GM10266 (cell line): ENCODE results near the gene IGF2BP3.

Experiments
- DNase-seq: peaks from one replicate; pipeline ENCODE4 v3.0.0; 2012; ENCODE audit errors: extremely low spot score
- CTCF ChIP-seq: IDR thresholded peaks from 2 replicates; pipeline ENCODE4 v1.5.1; 2012; ENCODE audit warnings: mild to moderate bottlenecking, low read depth; ENCODE audit not compliant: control insufficient read depth, insufficient read depth; ENCODE audit errors: missing control alignments

Gene IGF2BP3

DNA sequence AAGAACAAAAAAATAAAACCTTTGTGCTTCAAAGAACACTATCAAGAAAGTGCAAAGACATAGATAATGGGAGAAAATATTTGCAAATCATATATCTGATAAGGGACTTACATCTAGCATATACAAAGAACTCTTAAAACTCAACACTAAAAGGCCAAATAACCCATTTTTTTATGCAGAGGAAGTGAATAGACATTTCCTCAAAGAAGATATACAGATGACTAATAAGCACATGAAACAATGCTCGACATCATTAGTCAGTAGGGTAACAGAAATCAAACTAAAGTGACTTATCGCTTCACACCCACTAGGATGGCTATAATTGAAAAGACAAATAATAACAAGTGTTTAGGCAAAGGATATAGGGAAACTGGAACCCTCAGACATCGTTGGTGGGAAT is 93.2 kb downstream of the IGF2BP3 start:
- no peak for TF ChIP-seq CTCF
- no peak for DNase-seq

DNA sequence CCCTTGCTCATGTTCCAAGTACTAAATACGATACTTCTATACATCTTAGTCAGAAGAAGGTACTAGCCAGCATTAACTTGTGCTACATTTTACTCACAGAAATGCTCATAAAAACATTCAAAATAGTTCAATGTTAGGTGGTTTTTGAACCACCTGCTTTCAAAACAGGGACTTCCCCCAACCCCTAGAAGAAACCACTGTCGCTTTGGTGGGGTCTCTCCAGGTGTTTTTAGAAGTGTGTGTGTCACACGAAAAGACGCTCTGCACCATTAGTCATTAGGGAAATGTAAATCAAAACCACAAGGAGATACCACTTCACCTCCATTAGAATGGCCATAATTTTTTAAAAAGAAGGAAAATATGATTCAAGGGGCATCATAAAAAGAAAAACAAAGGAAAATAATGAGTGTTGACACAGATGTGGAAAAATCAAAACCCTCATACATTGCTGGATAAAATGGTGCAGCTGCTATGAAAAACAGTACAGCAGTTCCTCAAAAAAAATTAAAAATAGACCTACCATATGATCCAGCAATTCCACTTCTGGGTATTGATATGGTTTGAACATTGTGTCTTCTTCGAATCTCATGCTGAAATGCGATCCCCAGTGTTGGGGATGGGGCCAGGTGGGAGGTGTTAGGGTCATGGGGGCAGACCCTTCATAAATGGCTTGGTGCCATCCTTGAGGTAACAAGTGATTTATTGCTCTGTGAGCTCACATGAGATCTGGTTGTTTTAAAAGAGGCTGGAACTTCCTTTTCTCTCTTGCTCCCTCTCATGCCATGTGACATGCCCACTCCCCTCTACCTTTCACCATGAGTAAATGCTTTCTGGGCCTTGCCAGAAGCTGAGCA is 96.9 kb downstream of the IGF2BP3 start:
- DNase-seq: peak; percentile 48
- TF ChIP-seq CTCF: no peak

- no peak for TF ChIP-seq CTCF
Measured at GRCh38 chr7:23372611-23373010, 97.7 kb downstream of the IGF2BP3 start.

DNA sequence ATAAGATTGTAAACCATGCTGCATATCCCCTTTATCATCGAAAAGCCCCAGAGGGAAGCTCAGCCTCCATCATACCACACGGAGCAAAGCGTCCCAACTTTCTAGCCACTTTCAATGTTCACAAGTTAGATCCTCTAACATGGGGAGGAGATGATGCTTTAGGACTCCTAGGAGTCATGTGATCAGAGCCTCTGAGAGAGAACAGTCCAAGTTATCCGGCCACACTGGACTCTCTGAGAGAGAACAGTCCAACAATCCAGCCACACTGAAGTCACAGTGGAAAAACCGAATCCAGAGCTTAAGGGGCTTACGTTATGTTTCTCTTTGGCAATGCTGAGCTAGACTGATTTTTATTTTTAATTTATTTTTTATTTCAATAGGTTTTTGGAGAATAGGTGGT is 98.6 kb downstream of the IGF2BP3 start:
- no peak for TF ChIP-seq CTCF

More at GRCh38 chr7:23372611-23373010, 97.7 kb downstream of the IGF2BP3 start:
- no peak for DNase-seq

GRCh38 chr7:23369695-23370404 is 100.4 kb downstream of the IGF2BP3 start:
- DNase-seq: no peak
- TF ChIP-seq CTCF: no peak

More for the DNA sequence above, 98.6 kb downstream of the IGF2BP3 start:
- no peak for DNase-seq

DNA sequence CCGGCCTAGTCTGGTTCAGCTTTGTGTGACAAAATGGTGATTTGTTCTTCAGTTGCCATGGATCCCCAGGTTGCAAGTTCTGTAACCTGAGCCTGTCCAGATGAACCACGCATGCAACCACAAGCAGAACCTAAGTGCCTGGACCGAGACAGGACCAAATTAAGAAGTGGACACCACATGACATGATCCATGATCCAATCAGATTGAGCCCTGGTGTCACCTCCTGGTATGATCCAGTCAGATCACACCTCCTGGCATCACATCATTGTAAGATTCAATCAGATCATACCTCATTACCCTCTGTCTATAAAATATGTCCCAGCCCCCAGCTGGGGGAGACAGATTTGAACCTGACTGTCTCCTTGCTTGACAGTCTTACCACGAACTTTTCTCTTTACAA is 101.2 kb downstream of the IGF2BP3 start:
- no peak for DNase-seq
- TF ChIP-seq CTCF: no peak
